ENCODE results near the gene ASPSCR1.

Gene ASPSCR1

GRCh38 chr17:82048571-82048971 lies 71.1 kb downstream of the ASPSCR1 start:
- no peak overlapping the region for H3K4me3 ChIP-seq (ENCODE audit: low read depth, low read length)
- TF ChIP-seq CTCF (IDR thresholded peaks at IDR 0.05; ENCODE audit: low read depth, low read length): no peak

- no peak for TF ChIP-seq CTCF (IDR thresholded peaks at IDR 0.05; ENCODE audit: low read depth, low read length)
- no peak overlapping the region for H3K4me3 ChIP-seq (ENCODE audit: low read depth, low read length)
Measured at GRCh38 chr17:82049106-82049505, 71.7 kb downstream of the ASPSCR1 start.

GRCh38 chr17:82049521-82049971 lies 72.1 kb downstream of the ASPSCR1 start:
- TF ChIP-seq CTCF (IDR thresholded peaks at IDR 0.05; ENCODE audit: low read depth, low read length): no peak
- no peak overlapping the region for H3K4me3 ChIP-seq (ENCODE audit: low read depth, low read length)

- no peak for TF ChIP-seq CTCF (IDR thresholded peaks at IDR 0.05; ENCODE audit: low read depth, low read length)
- H3K4me3 ChIP-seq (ENCODE audit: low read depth, low read length): peak overlapping the region; percentile 85
Measured at GRCh38 chr17:82050152-82050760, 72.8 kb downstream of the ASPSCR1 start.

GRCh38 chr17:82050761-82051641 lies 73.6 kb downstream of the ASPSCR1 start:
- peak overlapping the region; percentile 85 for H3K4me3 ChIP-seq (ENCODE audit: low read depth, low read length)
- no peak for TF ChIP-seq CTCF (IDR thresholded peaks at IDR 0.05; ENCODE audit: low read depth, low read length)

- peak within 1 kb of the TSS; percentile 85 for H3K4me3 ChIP-seq (ENCODE audit: low read depth, low read length)
- no peak for TF ChIP-seq CTCF (IDR thresholded peaks at IDR 0.05; ENCODE audit: low read depth, low read length)
Measured at GRCh38 chr17:82051776-82052637, 74.6 kb downstream of the ASPSCR1 start, which contains the start of the genes GPS1 and RFNG. GPS1 (plus strand) TSS chr17:82051898; CDS start chr17:82051932, 34 bp downstream. RFNG (minus strand) TSS chr17:82051811; CDS start chr17:82051766, 45 bp downstream.

Data from WI38 (cell line).